ENCODE data around the gene M1AP. TPM values are rescaled to one million over a fixed set of nuclear protein-coding genes. Genes with fewer than 3 reads are reported as not detected.

M1AP gene
- total and polyA plus RNA-seq, 9 of the 15 experiments (the other 6 are each of a cell fraction or from before 2014, with no cell fraction given), result 0.06 to 0.33 (median 0.11) TPM; not detected in 4

- no peak for TF ChIP-seq ZNF121 (CRISPR knock-in tag; conservative IDR thresholded peaks at IDR 0.05)
- no peak for TF ChIP-seq HDGF (IDR thresholded peaks at IDR 0.05)
- peak; percentile 40; the same call in 1 of the 2 replicates for TF ChIP-seq ELF1 (tag; IDR thresholded peaks at IDR 0.05)
- TF ChIP-seq ZNF507 (tag; conservative IDR thresholded peaks at IDR 0.05), result no peak
- no peak for TF ChIP-seq CREBBP (IDR thresholded peaks at IDR 0.05; ENCODE audit: low read depth, low read length)
- no peak for TF ChIP-seq PYGO2 (tag; IDR thresholded peaks at IDR 0.05)
- TF ChIP-seq ZNF23 (CRISPR knock-in tag; IDR thresholded peaks at IDR 0.05), result no peak
- TF ChIP-seq GABPA (tag; conservative IDR thresholded peaks at IDR 0.05; ENCODE audit: low read depth), result peak; percentile 87
- TF ChIP-seq DLX4 (CRISPR knock-in tag; IDR thresholded peaks at IDR 0.05), result no peak
- TF ChIP-seq TSHZ1 (CRISPR knock-in tag; IDR thresholded peaks at IDR 0.05), result no peak
- no peak for TF ChIP-seq TCF3 (CRISPR knock-in tag; IDR thresholded peaks at IDR 0.05)
- no peak for TF ChIP-seq SNRNP70 (optimal IDR thresholded peaks at IDR 0.05; ENCODE audit: low read depth, low read length)
- peak; percentile 64; the same call in 1 of the 2 replicates for TF ChIP-seq EHMT2 (IDR thresholded peaks at IDR 0.05)
- no peak for TF ChIP-seq CAMTA2 (CRISPR knock-in tag; conservative IDR thresholded peaks at IDR 0.05)
- no peak for TF ChIP-seq RBM22 (IDR thresholded peaks at IDR 0.05; ENCODE audit: low read depth, low read length, poor library complexity, severe bottlenecking)
- peak; percentile 33; the same call in 1 of the 2 replicates for TF ChIP-seq HMBOX1 (IDR thresholded peaks at IDR 0.05)
- peak; percentile 72 for TF ChIP-seq ZNF311 (CRISPR knock-in tag; IDR thresholded peaks at IDR 0.05)
- 0 out of 2 replicates have a peak, but pooled peaks have one; percentile 69 for TF ChIP-seq ZNF175 (CRISPR knock-in tag; IDR thresholded peaks at IDR 0.05; ENCODE audit: low read depth)
- no peak for TF ChIP-seq KDM1A (IDR thresholded peaks at IDR 0.05)
- no peak for TF ChIP-seq ZNF77 (CRISPR knock-in tag; IDR thresholded peaks at IDR 0.05)
- no peak for TF ChIP-seq CREB3 (tag; conservative IDR thresholded peaks at IDR 0.05; ENCODE audit: low read depth)
- TF ChIP-seq SIRT6 (IDR thresholded peaks at IDR 0.05; ENCODE audit: low read depth, low read length), result no peak
- no peak for TF ChIP-seq RNF2 (IDR thresholded peaks at IDR 0.05)
- TF ChIP-seq ZNF165 (CRISPR knock-in tag; IDR thresholded peaks at IDR 0.05; ENCODE audit: borderline replicate concordance), result no peak
- TF ChIP-seq BRD4 (IDR thresholded peaks at IDR 0.05), result no peak
Measured at GRCh38 chr2:74573747-74574562, 74.2 kb downstream of the M1AP start (continued).
